GM10266 (cell line): ENCODE results near the gene GAS7.

Experiments used
- DNase-seq: peaks from one replicate; pipeline ENCODE4 v3.0.0; 2012; ENCODE audit errors: extremely low spot score
- TF ChIP-seq, protein P1 (sequence below): IDR thresholded peaks from 2 replicates; pipeline ENCODE4 v1.5.1; 2012; ENCODE audit warnings: mild to moderate bottlenecking, low read depth; ENCODE audit not compliant: control insufficient read depth, insufficient read depth; ENCODE audit errors: missing control alignments

The GAS7 gene

DNA sequence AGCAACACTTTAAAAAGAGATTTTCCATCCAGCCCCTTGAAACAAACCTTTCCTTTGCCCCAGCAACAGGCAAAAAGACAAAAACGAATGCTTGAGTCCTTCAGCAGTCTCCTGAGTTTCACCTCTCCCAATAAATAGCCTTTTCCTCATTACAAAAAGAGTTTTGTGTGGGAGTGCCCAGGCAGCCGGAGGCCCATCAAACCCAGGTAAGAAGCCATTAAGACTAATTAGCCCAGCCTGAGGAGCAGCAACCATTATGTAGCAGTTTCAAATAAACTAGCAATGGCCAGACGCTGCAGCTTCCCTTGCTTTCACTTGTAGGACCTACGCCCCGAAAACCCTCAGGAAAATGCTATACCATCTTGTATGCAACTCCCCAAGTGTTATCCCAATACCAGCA is 15.6 kb downstream of the GAS7 start:
- TF ChIP-seq, protein P1, sequence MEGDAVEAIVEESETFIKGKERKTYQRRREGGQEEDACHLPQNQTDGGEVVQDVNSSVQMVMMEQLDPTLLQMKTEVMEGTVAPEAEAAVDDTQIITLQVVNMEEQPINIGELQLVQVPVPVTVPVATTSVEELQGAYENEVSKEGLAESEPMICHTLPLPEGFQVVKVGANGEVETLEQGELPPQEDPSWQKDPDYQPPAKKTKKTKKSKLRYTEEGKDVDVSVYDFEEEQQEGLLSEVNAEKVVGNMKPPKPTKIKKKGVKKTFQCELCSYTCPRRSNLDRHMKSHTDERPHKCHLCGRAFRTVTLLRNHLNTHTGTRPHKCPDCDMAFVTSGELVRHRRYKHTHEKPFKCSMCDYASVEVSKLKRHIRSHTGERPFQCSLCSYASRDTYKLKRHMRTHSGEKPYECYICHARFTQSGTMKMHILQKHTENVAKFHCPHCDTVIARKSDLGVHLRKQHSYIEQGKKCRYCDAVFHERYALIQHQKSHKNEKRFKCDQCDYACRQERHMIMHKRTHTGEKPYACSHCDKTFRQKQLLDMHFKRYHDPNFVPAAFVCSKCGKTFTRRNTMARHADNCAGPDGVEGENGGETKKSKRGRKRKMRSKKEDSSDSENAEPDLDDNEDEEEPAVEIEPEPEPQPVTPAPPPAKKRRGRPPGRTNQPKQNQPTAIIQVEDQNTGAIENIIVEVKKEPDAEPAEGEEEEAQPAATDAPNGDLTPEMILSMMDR: no peak
- no peak for DNase-seq

DNA sequence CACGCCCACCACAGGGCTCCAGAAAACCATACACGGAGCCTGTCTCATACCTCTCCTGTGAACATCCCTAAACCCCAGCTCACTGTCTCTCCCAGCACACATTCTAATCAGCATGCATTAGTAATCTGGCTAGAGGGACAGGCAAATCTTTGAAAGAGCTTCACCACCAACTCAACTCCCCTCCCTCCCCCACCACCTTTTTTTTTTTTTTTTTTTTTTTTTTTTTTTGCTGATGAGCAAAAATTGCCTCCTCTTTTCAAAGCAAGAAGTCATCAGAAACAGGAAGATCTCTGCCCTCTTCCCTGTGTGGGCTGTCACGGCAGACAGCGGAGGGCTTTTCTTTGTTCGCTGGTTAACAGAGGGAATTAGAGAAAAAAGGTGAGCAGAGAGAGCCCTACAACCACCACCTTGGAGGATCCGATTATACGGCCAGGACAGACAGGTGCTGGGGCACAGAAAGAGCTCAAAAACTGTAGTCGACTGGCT is 19.9 kb downstream of the GAS7 start:
- DNase-seq: no peak

DNA sequence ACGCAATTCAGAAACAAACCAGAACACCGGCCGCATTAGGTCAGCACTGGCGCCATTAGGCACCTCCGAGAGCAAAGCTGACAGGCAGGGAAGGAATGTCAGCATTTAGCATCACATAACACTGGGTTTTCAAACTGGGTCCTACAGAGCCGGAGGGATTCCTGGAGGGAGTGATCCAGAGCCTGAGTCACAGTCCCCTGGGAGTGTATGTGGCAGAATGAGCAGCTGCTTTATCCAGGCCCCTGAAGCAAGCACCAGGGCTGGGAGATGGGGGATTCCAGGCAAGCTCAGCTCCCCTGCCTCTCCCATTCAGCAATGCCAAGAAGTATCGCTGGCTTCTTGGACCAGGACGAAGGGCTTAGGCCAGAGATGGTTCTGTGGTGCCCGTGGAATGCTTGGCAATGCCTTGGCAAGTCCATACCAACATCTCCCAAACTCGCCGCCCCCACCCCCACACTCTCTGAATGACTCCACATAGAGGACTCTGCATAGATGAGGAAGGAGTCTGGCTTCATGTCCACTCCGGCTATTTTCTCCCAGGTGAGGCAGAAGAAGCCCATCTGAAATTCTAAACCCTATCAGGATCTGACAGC is 20.4 kb downstream of the GAS7 start:
- TF ChIP-seq, protein P1: no peak
- DNase-seq: no peak

More for the DNA sequence above, 19.9 kb downstream of the GAS7 start:
- TF ChIP-seq, protein P1: no peak

DNA sequence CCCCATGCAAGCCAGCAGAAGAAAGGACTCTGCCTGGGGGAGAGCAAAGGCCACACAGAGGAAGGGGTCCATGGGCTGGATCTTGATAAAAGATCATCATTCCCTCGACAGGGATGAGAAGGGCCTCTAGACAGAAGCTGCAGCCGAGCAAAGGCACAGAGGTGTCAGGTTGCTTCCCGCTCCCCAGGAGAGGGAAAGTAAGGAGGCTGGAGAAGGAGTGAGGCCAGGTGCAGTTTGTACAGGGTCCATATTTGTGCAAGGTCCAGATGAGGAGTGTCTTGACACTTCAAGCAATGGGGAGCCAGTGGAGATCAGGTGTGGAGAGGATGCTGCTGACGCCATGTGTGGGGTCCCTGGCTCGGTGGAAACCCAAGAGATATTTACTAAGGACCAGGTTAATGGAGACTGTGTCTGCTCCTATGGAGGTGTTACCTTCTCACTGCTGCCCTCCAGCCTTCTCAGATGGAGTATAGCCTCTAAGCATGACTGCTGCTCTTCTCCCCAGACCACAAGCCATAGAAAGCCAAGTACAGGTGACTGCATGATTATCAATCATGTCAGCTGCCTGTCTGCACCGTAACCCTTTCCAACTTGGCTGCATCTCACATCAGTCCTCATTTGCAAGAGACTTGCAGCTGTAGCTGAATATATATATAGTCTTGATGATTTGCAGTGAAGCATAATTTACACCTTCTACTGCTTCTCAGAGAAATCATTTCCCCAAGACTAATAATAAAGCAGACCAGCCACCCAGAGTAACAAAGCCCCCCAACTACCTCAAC is 21.1 kb downstream of the GAS7 start:
- TF ChIP-seq, protein P1: no peak
- no peak for DNase-seq

DNA sequence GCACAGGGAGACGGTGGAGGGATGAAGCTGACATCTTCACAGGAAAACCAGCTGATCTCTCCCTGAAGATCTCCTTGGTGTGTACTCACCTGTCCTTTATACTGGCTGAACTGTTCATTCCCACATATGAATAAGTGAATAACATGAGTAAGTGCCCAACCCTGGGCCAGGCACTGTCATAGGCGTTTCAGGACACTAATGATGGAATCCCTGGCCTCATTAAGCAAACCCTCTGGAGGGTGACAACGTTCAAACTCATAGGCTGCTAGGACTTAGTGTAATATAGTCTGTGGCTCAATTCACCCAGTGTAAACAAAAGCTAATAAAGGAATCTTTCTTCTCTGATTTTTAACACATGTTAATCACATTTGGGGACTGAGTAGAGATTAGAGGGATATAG is 24.5 kb downstream of the GAS7 start:
- TF ChIP-seq, protein P1: no peak
- no peak for DNase-seq

DNA sequence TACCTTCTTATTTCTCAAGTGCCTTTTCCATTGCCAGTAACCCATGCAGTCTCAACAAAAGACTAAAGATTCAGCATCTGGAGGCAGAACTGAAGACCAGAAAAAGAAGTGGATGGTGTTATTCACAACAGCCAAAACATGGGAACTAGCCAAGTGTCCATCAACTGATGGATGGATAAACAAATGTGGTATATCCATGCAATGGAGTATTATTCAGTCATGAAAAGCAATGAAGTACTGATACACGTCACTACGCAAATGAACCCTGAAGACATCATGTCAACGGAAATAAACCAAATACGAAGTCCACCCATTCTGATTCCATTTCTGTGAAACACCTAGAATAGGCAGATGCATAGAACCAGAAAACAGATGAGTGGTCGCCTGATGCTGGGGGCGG is 25.6 kb downstream of the GAS7 start:
- TF ChIP-seq, protein P1: no peak
- DNase-seq: no peak

DNA sequence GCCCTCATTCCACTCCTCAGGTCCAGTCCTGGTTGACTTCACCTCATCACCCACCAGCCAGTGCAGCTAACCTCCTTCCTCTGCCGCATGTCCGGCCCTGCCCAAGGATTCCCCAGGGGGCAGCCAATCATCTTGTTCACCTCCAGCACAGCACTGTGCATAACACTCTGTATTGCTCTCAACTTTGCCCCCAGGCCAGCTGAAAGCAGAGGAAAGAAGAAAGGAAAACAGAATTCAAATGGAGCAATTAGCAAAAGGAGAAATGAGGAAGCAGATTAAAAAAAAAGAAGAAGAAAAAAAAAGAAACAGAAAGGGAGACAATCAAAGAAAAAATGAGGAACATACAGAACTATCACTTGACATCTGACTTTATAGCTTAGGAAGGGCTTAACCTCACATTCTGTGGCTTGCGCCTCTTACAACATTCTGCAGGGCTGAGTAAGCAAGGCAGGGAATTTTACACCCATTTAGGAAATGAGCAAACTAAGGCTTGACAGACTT is 26.1 kb downstream of the GAS7 start:
- TF ChIP-seq, protein P1: no peak
- DNase-seq: no peak
